Measurements from ENCODE around the gene MAPK6. TPM values are rescaled to one million over a fixed set of nuclear protein-coding genes. Genes with fewer than 3 reads are reported as not detected.

MAPK6 gene
- total and polyA plus RNA-seq, 9 of the 15 experiments (the other 6 are each of a cell fraction or from before 2014, with no cell fraction given), result 28.5 to 97.1 (median 74.0) TPM

GRCh38 chr15:52013151-52013791 is 5.7 kb upstream of the MAPK6 start (continued):
- TF ChIP-seq TFE3 (CRISPR knock-in tag; IDR thresholded peaks at IDR 0.05), result no peak
- no peak for TF ChIP-seq CEBPZ (IDR thresholded peaks at IDR 0.05; ENCODE audit: borderline replicate concordance, low read depth, low read length)
- no peak for TF ChIP-seq ZBTB8A (IDR thresholded peaks at IDR 0.05; ENCODE audit: partially characterized antibody)
- peak; percentile 13 to 43; a peak in 2 of 4 replicates for TF ChIP-seq KDM1A (IDR thresholded peaks at IDR 0.05)
- TF ChIP-seq MEIS2 (IDR thresholded peaks at IDR 0.05; ENCODE audit: partially characterized antibody), result peak; percentile 89
- no peak for TF ChIP-seq POLR2AphosphoS5 (IDR thresholded peaks at IDR 0.05; ENCODE audit: control insufficient read depth, insufficient read depth, low read depth, low read length)
- no peak for TF ChIP-seq MCM7 (IDR thresholded peaks at IDR 0.05)
- no peak for TF ChIP-seq ZNF699 (CRISPR knock-in tag; IDR thresholded peaks at IDR 0.05; ENCODE audit: insufficient replicate concordance)
- no peak for TF ChIP-seq ZC3H4 (CRISPR knock-in tag; IDR thresholded peaks at IDR 0.05; ENCODE audit: borderline replicate concordance)
- TF ChIP-seq DEAF1 (CRISPR knock-in tag; IDR thresholded peaks at IDR 0.05), result no peak
- peak; percentile 78 for TF ChIP-seq DPF2 (IDR thresholded peaks at IDR 0.05)
- TF ChIP-seq SNAPC5 (CRISPR knock-in tag; IDR thresholded peaks at IDR 0.05), result no peak
- TF ChIP-seq ZNF445 (CRISPR knock-in tag; IDR thresholded peaks at IDR 0.05; ENCODE audit: low read depth), result no peak
- no peak for TF ChIP-seq PHF20 (IDR thresholded peaks at IDR 0.05; ENCODE audit: partially characterized antibody)
- no peak for TF ChIP-seq ZBTB17 (CRISPR knock-in tag; IDR thresholded peaks at IDR 0.05)
- no peak for TF ChIP-seq BRCA1 (IDR thresholded peaks at IDR 0.05)
- no peak for TF ChIP-seq BRCA1 (CRISPR knock-in tag; IDR thresholded peaks at IDR 0.05)
- no peak for TF ChIP-seq RBM22 (IDR thresholded peaks at IDR 0.05; ENCODE audit: low read depth, low read length, poor library complexity, severe bottlenecking)
- no peak for TF ChIP-seq ARHGAP35 (IDR thresholded peaks at IDR 0.05; ENCODE audit: partially characterized antibody)
- TF ChIP-seq ETV6 (IDR thresholded peaks at IDR 0.05; ENCODE audit: borderline replicate concordance in 1 of 2, low read depth in 2 of 2, low read length in 1 of 2), result no peak
- TF ChIP-seq ETV6 (CRISPR knock-in tag; IDR thresholded peaks at IDR 0.05; ENCODE audit: borderline replicate concordance), result no peak
- no peak for TF ChIP-seq HDAC3 (IDR thresholded peaks at IDR 0.05; ENCODE audit: borderline replicate concordance, partially characterized antibody)

Measured in K562 (cell line).